ENCODE results near the gene CAMK1D. TPM values are rescaled to one million over a fixed set of nuclear protein-coding genes. Genes with fewer than 3 reads are reported as not detected.

Gene CAMK1D
- total and polyA plus RNA-seq, 11 donors: 1.4 to 16.0 (median 2.5) TPM

- Histone ChIP-seq H3K36me3 (peaks cover 0 to 9% (median 0%) of the 10 kb centered on the region in 9 donors), H3K4me3 (no peak overlapping the region), H3K4me1 (no peaks in the 10 kb centered on the region), H3K27ac (no peak overlapping the region), H3K9me3 (no peaks in the 10 kb centered on the region), H3K27me3 (no peaks in the 10 kb centered on the region)
- ATAC-seq: no peak
- WGBS, 4 donors: 86 to 88% (median 88%) methylated on average over 2 of the region's 2 CpGs
- no peak for DNase-seq
- TF ChIP-seq CTCF (IDR thresholded peaks at IDR 0.05) (no peak), POLR2A (IDR thresholded peaks at IDR 0.05) (no peak)
- intact Hi-C loops (cut with DNase I): no loop called here
These were observed 408.9 kb downstream of the CAMK1D start for GRCh38 chr10:12758271-12758670.

- no peak for TF ChIP-seq CTCF (IDR thresholded peaks at IDR 0.05)
- TF ChIP-seq POLR2A (IDR thresholded peaks at IDR 0.05): no peak
- ATAC-seq (no peak), DNase-seq (no peak)
- intact Hi-C loops (cut with DNase I): no loop called here
- no peak overlapping the region for H3K4me3 ChIP-seq
- no peaks in the 10 kb centered on the region for H3K4me1 ChIP-seq
- no peak overlapping the region for H3K27ac ChIP-seq
- no peaks in the 10 kb centered on the region for H3K9me3 ChIP-seq
- peaks cover 0 to 12% (median 0%) of the 10 kb centered on the region in 9 donors for H3K36me3 ChIP-seq
- WGBS, 4 donors: 68 to 77% (median 72%) methylated on average over 5 of the region's 5 CpGs
- H3K27me3 ChIP-seq: no peaks in the 10 kb centered on the region
These were observed 416.9 kb downstream of the CAMK1D start for GRCh38 chr10:12766223-12766622.

GRCh38 chr10:12768156-12769100 lies 419.1 kb downstream of the CAMK1D start:
- DNase-seq: no peak
- intact Hi-C loops (cut with DNase I): no loop called here
- TF ChIP-seq CTCF (IDR thresholded peaks at IDR 0.05) (no peak), POLR2A (IDR thresholded peaks at IDR 0.05) (no peak)
- Histone ChIP-seq H3K9me3 (no peaks in the 10 kb centered on the region), H3K27me3 (no peaks in the 10 kb centered on the region), H3K4me1 (no peaks in the 10 kb centered on the region), H3K4me3 (no peak overlapping the region), H3K27ac (no peak overlapping the region), H3K36me3 (peaks cover 0 to 6% (median 0%) of the 10 kb centered on the region in 9 donors)
- ATAC-seq: no peak
- WGBS, 4 donors: 57 to 69% (median 62%) methylated on average over 16 of the region's 16 CpGs

- H3K4me3 ChIP-seq: no peak overlapping the region
- H3K9me3 ChIP-seq: no peaks in the 10 kb centered on the region
- intact Hi-C loops (cut with DNase I): no loop called here
- DNase-seq: no peak
- no peaks in the 10 kb centered on the region for H3K4me1 ChIP-seq
- no peaks in the 10 kb centered on the region for H3K27me3 ChIP-seq
- WGBS, 4 donors: 84 to 91% (median 84%) methylated on average over 14 of the region's 14 CpGs
- H3K27ac ChIP-seq: no peak overlapping the region
- peaks cover 0 to 6% (median 0%) of the 10 kb centered on the region in 9 donors for H3K36me3 ChIP-seq
- no peak for TF ChIP-seq CTCF (IDR thresholded peaks at IDR 0.05)
- no peak for TF ChIP-seq POLR2A (IDR thresholded peaks at IDR 0.05)
- ATAC-seq: no peak
These were observed 420.1 kb downstream of the CAMK1D start for GRCh38 chr10:12769323-12770044.

Measured in heart left ventricle (tissue), 16 donors.